GM10847 (cell line): ENCODE data around the gene B3GNT5.

Experiments
- POLR2A ChIP-seq: IDR thresholded peaks from 2 replicates; pipeline ENCODE4 v1.6.1; 2011; ENCODE audit not compliant: insufficient read length; ENCODE audit errors: extremely low read depth

B3GNT5 gene

GRCh38 chr3:183272142-183272541 lies 19.1 kb downstream of the B3GNT5 start:
- TF ChIP-seq POLR2A = no peak

- TF ChIP-seq POLR2A = no peak
These were observed 19.7 kb downstream of the B3GNT5 start for GRCh38 chr3:183272791-183273190.

- no peak for TF ChIP-seq POLR2A
These were observed 21.6 kb downstream of the B3GNT5 start for GRCh38 chr3:183274609-183275008.

GRCh38 chr3:183275418-183275817 lies 22.4 kb downstream of the B3GNT5 start:
- TF ChIP-seq POLR2A = no peak

- TF ChIP-seq POLR2A = no peak
These were observed 22.9 kb downstream of the B3GNT5 start for GRCh38 chr3:183275937-183276336.

GRCh38 chr3:183277260-183277659 lies 24.2 kb downstream of the B3GNT5 start:
- TF ChIP-seq POLR2A = no peak

- no peak for TF ChIP-seq POLR2A
These were observed 25.5 kb downstream of the B3GNT5 start for GRCh38 chr3:183278479-183279088.

- no peak for TF ChIP-seq POLR2A
These were observed 26.3 kb downstream of the B3GNT5 start for GRCh38 chr3:183279371-183279770.

GRCh38 chr3:183281126-183281797 lies 28.2 kb downstream of the B3GNT5 start:
- no peak for TF ChIP-seq POLR2A

GRCh38 chr3:183283886-183284285 lies 30.8 kb downstream of the B3GNT5 start:
- TF ChIP-seq POLR2A = no peak

GRCh38 chr3:183284570-183284969 lies 31.5 kb downstream of the B3GNT5 start:
- no peak for TF ChIP-seq POLR2A

GRCh38 chr3:183285318-183285717 lies 32.3 kb downstream of the B3GNT5 start:
- no peak for TF ChIP-seq POLR2A

GRCh38 chr3:183285828-183286457 lies 32.9 kb downstream of the B3GNT5 start:
- TF ChIP-seq POLR2A = no peak

- TF ChIP-seq POLR2A = no peak
These were observed 34.4 kb downstream of the B3GNT5 start for GRCh38 chr3:183287301-183287971.

GRCh38 chr3:183288117-183288516 lies 35.1 kb downstream of the B3GNT5 start:
- TF ChIP-seq POLR2A = no peak

- TF ChIP-seq POLR2A = no peak
These were observed 37.2 kb downstream of the B3GNT5 start for GRCh38 chr3:183290216-183290615.
